Dermis blood vessel endothelial cell (primary cell): ENCODE results near the gene SUSD2. TPM values are rescaled to one million over a fixed set of nuclear protein-coding genes. Genes with fewer than 3 reads are reported as not detected.

ENCODE experiments used
- DNase-seq: peaks from one replicate; pipeline ENCODE4 v3.0.0; 2010
- total RNA-seq: library from RNA; depleted of rRNA; stranded (reverse); fragments of >200 nt; gene quantifications from 2 replicates; pipeline ENCODE4 v1.2.3, GENCODE V29; 2014

Gene SUSD2
- total RNA-seq, 1 donor from 2014 or later: 0.34 TPM

DNA sequence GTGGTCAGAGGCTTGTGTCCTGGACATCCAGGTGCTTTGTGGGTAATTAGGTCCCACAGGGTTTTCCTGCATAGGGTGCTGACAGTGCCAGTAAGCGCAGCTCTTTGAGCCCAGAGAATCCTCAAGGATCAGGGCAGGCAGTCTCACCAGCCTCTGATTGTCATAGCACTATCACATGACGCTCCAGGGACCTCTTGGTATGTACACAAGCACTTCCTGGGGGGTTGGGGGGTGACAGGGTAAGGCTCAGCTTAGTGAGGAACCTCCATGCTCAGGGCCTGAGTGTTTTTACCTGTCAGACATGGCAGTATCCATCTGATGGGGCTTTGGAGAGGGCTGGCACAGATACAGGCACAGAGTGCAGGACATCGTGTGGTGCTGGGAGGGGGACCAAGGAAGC, 27.9 kb upstream of the SUSD2 start:
- DNase-seq: peak; percentile 25

DNA sequence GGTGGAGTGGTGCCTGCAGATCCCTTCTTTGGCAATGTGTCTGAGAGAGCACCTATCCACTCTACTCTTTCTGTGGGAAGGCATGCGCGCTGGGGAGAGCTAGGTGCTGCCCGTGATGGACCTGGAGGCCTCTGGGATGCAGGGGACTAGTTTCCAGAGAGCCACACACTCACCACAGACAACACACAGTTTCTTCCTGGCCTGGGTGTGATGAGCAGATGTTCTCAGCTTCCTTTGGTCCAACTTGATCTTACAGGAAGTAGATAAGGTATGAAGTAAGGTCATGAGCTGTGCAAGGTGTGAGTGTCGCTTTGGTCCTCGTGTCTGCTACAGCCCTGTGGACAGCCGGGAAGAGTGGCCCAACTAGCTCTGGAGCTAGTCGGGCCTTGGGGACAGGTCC, 27.3 kb upstream of the SUSD2 start:
- DNase-seq: no peak

DNA sequence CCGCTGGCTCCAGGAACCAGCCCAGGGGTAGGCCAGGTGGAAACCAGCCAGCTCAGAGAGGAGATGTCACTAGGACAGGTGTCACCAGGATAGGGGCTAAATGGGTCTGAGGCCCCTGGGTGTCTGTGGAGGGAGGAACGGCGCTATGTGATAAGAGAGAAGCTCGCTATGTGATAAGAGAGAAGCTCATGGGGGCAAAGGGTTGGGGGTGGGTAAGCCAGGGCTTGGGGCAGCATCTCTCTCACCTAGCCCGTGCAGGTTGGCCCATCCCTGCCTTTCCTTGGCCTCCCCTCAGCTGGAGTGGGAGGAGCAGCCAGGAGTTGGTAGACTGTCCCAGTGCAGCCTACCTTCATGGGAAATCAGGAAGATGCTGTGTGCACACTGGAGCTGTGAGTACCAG, 26.5 kb upstream of the SUSD2 start:
- no peak for DNase-seq

DNA sequence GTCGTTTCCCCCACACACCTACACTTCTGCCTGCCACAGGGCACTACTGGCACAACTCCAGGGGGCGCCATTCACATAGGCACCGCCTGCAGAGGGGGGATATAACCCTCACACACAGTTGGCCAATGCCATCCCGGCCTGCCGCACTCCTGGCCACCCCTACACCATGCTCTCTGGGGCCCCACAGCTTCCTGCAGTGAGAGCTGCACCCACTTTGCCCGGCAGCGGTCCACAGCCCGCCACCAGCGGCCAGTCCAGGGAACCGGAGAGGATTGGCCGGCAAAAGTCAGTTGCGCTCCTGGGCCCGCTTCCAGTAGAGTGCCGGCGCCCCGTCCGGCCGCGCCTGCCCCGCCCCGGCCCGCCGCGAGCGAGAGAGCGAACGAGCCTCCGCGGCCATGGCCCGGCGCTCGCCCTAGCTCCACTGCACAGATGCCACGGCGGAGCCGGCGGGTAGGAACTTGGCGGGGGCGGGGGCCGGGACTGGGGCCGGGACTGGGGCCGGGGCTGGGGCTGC, 25.6 kb upstream of the SUSD2 start:
- peak; percentile 70 for DNase-seq

DNA sequence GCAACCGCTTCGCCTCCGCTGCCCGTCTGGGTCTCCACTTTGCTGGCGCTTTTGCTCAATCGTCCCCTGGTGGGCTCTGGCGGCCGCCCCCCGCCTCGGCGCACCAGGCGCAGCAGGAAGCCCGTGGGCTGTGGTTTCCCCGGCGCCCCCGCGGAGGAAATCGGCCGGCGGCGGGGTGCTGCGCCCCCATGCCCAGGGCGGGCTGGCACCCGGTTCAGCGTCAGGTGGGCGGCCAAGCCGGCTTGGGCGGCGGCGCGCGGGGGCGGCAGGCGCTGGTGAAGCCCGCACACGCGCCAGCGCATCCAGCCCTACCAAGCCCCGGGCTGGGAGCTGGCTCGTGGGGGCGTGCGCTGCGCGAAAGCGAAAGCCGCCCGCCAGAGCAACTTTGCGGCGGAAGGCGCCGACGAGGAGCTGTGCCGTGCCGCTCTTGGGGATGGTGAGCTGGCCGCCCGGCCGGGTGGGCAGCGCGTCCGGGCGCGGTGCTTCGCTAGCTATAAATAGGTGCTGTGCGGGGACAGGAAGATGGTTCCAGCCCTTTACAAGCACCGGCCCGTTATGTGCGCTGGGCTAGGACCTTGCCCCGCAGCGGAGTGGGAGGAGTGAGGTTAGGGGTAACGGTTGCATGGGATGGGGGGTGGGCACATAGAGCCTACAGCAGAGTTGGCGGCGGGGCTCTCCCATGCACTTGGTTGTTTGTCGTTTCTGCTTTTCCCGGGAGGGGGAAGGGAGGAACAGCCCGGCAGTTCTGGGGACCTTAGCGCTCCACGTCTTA, 25.0 kb upstream of the SUSD2 start:
- DNase-seq: peak; percentile 64

DNA sequence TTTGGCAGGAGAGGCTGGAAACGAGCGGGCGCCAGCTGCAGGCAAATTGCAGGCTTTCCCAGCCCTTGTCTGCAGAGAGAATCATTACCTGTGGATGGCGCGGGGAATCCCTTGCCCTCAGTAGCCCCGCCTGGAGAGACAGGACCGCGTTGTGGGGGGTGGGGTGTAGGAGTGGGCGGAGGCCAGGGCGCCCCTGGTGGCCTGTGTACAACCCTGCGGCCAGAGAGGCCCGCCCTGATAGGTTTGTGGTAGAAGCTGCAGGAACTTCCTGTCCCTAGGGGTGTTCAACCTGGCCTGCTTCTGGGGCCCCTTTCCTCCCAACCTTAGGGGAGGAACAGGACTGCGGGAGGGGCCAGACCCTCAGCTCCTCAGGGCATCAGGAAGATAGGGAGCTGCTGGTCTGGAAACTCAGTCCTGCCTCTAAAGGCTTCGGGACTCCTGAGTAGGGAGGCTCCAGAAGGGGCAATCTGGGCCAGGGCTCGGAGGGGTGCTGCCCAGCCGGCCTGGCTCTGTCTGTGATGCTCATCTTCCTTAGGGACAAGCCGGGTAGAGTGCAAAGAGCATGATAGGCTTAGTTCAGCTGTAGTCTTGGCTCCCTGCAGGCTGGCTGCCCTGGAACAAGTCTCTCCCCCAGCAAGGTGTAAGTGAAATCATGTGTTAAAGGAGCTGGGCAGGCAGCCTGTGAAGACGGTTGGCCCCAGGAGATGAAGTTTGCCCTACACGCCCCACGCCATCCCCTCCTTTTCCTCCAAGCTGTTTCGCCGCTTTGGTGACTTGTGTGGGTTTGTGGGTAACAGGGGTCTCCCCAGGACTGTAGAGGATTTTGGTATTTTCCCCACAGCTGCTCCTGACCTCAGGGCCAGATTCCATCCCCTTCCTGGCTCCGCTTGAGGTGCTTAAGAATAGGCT, 24.1 kb upstream of the SUSD2 start:
- DNase-seq: peak; percentile 86

DNA sequence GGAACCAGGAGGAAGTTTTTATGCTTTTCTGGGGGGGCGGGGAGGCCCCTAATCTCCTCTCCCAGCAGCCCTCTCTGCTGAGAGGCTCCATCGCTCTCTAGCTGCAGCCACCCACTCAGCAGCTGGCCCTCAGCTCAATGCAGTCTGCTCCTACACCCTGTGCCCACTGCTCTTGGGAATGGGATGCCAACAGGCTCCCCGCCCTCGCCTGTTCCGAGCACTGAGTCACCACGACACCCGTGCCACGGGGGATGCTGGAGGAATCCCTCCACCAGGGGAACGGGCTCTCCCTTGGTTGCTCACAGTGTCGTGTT, 23.5 kb upstream of the SUSD2 start:
- DNase-seq: no peak

DNA sequence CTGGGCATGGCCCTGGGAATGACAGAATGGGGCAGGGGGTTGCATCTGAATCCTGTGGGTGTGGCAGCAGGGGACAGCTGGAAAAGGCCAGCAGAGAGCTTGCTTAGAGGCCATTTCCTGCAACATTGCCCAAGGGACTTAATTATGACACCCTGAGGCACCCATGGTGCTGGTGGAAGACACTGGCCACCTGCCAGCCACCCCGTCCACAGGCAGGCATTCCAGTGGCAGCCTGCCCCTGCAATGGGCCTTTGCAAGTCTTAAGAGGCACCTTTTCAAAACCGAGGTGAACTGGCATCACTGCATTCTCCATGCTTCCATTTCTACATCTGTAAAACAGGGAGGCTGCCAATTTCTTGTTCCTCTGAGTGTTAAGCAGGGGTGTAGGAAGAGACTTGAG, 21.6 kb upstream of the SUSD2 start:
- no peak for DNase-seq

DNA sequence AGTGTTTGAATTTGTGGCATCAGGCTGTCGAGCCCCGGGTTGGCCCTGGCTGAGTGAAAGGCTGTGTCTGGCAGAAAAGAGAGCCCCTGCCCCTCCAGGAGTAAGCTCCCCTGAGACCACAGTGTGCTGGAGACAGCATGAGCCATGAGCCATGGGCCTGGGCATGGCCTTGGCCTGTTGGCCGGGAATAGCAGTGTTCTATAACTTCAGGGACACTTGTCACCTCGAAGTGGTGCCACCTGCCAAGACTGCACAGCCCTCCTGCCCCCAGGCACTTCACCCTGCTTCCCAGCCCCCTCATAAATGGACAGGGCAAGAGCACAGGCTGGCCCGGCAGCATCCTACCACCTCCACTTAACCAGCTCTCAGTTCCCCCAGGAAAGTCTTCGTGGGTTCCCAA, 20.7 kb upstream of the SUSD2 start:
- DNase-seq: no peak

DNA sequence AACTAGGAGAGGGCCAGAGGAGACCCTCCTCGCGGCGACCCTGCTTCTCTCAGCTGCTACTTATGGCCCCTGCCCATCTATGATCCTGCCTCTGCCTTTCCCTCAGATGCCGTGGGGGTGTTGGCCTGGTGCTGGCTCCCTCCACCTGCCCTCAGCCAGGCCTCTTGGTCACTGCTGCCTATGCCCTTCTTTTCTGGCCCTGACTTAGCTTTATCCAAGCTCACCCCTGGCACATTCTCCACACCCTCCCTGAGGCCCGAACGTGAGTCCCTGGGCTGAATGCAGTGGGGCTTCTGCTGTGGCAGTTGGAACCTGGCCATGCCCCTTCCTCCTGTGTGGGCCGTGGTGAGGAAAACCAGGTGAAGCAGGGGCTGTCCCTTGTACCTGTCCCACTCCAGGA, 19.8 kb upstream of the SUSD2 start:
- DNase-seq: no peak

DNA sequence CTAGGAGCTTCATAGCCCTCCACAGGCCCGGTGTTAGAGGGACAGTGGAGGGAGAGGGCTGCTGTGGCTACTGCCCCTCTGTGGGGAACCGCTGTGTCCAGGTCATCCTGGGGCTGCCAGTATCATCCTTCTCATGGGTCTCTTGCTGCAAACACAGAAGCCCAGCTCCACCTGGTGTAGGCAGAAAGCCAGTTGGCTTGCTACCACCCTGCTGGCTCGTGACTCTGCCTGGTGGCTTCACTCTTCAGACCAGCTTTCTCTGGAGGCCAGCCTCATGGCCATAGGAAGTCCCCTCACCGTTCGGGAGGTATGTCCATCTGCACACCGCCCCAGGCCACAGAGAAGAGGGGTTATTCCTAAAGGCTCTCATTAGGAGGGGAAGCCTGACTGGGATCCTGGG, 19.4 kb upstream of the SUSD2 start:
- no peak for DNase-seq

DNA sequence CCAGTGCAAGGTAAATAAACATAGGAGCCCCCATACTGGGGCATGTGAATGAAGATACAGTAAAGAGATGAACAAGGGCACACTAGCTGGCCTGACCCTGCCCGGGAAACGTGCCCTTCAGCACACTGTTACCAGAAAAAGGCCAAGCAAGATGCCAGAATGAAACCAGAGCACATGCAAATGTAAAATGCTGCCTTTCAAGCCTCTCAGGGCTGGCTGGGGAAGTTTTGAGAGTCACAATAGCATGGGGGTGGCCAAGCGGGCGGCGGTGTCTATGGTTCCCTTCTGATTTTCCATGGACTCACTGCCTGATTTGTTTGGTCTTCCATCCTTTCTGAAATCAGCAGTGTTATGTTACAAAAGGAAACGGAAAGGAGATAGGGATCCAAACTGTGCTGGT, 18.9 kb upstream of the SUSD2 start:
- DNase-seq: peak; percentile 16

DNA sequence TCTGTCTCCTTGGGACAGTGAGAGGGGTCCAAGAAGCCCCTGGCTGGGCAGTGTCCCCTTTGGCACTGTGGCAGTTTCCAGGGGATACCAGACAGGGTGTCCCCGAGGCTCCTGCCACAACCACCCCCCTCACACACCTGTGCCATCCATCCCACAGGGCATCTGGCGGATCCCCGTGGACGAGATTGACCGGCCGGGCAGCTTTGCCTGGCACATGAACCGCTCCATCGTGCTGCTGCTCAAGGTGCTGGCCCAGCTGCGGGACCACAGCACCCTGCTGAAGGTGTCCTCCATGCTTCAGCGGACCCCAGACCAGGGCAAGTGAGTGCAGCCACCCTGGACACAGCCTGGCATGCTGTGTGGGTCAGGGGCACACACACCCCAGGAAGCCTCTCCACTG, 17.0 kb upstream of the SUSD2 start:
- no peak for DNase-seq

DNA sequence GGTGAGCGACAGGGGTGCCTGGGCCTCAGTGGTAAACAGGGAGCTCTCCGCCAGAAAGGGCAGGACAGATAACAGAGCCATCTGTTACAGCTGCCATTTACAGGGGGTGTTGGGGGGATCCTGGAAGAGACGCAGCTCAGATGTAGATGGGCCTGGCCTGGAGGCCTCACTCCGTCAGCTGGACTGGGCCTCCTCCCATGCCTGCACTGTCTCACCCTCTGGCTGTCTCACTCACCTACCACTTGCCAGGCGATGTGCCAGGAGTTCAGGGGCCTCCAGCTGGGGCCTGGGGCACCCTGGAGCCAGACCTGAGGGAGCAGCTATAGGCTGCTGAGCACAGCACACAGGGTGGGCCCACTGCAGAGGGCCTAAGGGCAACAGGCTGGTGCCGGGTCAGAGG, 16.3 kb upstream of the SUSD2 start:
- DNase-seq: no peak

DNA sequence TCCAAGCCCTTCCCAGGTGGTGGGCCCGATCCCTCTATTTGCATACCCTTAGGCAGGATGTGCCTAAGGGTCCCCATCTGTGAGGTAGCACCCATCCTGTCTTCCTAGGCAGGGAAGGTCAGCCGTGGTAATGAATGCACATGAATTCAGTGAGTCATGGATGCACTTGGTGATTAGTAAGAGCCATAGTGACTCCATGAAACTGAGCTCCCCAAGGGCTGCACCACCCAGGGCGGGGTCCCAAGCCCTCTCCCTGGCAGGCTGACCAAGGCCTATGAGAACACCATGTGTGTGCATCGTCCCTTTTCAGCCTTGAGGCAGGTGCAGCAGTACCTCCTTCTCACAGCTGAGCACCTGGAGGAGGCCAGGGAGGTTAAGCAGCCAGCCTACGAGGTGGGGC, 15.6 kb upstream of the SUSD2 start:
- no peak for DNase-seq

DNA sequence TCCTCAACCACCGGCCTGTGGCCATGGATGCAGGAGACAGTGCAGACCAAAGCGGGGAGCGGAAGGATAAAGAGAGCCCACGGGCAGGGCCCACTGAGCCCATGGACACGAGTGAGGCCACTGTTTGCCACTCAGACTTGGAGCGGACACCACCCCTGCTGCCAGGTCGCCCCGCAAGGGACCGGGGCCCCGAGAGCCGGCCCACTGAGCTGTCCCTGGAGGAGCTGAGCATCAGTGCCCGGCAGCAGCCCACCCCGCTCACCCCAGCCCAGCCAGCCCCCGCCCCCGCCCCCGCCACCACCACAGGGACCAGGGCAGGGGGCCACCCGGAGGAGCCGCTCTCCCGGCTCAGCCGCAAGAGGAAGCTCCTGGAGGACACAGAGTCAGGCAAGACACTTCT, 14.5 kb upstream of the SUSD2 start:
- DNase-seq: no peak

DNA sequence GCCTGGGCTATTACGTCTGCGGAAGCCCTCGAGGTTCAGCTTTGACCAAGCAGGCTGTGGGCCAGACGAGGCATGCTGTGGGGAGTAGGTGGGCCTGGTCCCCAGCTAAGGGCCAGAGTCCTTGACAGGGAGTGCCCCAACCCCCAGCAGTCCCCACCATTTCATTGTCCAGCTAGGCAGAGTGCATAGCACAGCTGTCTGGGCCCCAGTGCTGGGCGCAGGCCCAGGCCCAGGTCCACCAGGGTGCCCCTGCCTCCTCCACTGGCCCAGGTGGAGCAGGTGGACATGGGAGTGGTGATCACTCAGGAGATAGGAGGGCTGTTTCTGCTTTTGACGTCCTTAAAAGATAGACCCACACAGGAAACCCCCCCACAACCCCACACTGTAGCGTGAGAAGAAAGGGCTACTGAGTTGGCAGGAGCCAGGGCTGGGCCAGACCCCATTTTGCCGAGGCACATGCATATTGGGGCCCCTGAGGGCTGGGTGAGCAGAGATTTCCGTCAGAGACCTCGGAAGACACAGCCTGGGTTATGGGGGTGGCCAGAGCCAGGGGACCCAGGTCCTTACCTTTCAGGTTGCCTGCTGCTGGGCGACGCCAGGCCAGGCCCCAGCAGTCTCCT, 11.7 kb upstream of the SUSD2 start:
- DNase-seq: no peak

DNA sequence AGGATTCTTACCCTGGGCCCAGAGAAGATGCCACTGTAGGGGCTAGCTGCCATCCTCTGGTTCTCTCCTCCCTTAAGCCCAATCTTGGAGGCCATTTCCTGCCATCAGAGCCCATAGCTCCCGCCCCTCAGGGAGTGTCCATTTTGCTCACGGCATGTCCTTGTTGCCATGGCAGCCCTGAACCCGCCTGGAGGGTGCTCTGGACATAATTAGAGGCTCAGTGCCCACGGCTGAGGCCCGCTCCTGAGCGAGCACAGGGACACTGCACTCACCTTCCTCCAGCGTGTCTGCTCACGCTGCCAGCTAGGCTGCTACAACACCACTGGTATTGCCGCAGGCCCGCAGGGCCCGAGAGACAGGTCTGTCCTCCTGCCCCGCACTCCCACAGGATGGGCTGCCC, 11.1 kb upstream of the SUSD2 start:
- DNase-seq: no peak

DNA sequence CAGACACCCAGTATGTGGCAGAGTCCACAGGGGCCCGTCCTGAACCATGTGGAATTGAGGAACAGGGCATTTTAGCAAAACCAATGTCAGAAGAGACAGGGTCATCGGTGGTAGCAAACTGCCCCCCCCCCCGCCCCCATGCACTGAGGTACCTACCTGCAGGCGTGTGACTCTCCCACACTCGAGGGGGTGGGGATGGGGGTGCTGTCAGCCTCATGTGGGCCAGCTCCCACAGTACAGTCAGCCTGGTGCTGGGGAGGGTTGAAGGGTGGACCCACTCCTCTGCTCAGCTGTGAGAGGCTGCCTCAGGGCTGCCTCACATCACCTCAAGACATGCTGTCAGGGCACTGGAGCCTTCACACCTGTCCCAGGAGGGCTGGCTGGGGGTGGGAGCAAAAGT, 10.7 kb upstream of the SUSD2 start:
- DNase-seq: no peak

DNA sequence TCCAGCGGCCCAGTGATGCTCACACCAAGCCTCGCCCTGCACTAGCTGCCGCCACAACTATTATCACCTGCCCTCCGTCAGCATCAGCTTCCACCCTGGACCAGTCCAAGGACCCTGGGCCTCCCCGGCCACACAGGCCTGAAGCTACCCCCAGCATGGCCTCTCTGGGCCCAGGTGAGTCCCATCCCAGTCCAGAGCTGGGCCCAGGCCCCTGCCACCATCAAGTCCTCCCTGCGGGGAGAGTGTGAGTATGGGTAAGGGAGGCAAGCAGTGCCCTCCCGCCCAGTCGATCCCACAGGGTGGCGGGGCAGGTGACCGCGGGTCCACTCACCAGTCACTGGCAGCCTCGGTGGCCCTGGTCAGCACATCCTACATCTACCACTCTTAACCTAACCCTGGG, 9.5 kb upstream of the SUSD2 start:
- DNase-seq: no peak

DNA sequence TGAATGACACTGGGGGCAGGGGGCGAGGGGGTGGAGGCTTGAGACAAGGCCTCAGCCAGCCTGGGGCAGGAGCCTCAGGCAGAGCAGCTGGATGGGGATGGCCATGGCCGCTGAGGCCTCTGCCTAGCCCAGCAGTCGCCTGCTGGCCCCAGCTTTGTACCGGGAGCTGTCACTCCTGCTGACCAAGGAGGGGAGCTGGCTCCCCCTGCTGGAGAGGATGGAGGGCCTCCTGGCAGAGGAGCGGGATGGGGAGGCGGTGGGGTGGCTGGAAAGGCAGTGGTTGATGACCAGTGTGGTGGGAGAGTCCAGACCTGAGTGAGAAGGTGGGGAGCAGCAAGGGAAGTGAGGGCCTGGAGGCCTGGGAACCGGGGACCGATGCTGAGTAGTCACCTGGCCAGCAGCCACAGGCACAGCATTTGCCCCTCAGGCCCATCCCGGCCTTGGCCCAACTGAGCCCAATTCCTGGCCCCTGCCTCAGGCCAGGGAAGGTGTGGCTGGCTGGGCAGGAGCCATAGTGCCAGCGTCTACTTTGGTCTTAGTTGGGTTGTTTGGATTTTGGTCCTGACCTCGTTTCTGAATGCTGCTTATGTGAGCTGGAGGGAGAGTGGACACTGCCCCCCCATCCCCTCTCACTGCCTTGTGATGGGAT, 6.0 kb upstream of the SUSD2 start:
- peak; percentile 90 for DNase-seq

DNA sequence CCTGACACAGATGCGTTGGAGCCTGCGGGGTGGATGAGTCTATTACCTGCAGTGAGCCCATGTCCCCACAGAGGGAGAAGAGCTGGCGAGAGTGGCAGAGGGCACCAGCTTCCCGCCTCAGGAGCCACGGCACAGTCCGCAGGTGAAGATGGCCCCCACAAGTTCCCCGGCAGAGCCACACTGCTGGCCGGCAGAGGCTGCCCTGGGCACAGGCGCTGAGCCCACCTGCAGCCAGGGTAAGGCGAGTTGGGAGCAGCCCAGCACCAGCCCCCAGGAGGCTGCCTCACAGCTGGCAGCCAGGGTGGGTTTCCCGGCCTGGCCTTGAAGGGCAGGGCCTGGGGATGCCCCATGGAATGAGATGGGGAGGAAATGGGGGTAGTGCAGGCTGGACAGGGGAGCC, 5.2 kb upstream of the SUSD2 start:
- no peak for DNase-seq

DNA sequence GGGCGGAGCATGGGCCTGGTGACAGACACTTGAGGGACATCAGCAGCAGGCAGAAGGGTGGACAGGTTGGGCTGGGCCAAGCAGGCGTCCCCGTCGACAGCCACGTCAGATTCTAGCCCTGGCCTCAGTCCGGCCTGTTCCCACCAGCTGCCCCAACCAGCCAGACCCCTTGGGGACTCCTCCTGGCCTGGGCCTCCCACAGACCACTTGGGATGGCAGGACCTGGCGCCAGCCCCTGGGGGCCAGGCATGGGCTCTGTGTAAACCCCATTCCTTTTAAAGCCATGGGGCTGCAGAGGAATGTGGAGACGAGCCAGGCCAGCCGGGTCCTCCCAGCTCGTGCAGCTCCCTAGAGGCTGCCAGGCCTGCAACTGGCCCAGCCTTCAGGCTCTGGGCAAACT, 4.7 kb upstream of the SUSD2 start:
- DNase-seq: no peak
